Measurements from ENCODE around the gene DDX25. TPM values are rescaled to one million over a fixed set of nuclear protein-coding genes. Genes with fewer than 3 reads are reported as not detected.

DDX25 gene
- total and polyA plus RNA-seq, 10 of the 15 experiments (the other 5 are each of a cell fraction or from before 2014, with no cell fraction given) = 0.05 TPM; not detected in 9

- Histone ChIP-seq H3K4me1 (ENCODE audit: control insufficient read depth, insufficient read depth, low read length) (no peaks in the 10 kb centered on the region), H3K27me3 (replicated peaks in 1 of 2; ENCODE audit: control insufficient read depth in 2 of 2, insufficient read depth in 2 of 2, low read length in 1 of 2) (peaks cover 0 to 3% of the 10 kb centered on the region in 2 experiments; a peak in 2 of 4 replicates), H3K4me2 (ENCODE audit: control insufficient read depth, insufficient read depth) (no peak overlapping the region), H3K36me3 (ENCODE audit: control insufficient read depth in 2 of 2, insufficient read depth in 2 of 2, low read length in 1 of 2) (no peaks in the 10 kb centered on the region), H2AFZ (ENCODE audit: control insufficient read depth, low read depth, low read length) (no peak overlapping the region), H3K9ac (ENCODE audit: control insufficient read depth, insufficient read depth, low read length) (no peak overlapping the region), H4K20me1 (ENCODE audit: control insufficient read depth, insufficient read depth) (no peaks in the 10 kb centered on the region), H3K79me2 (ENCODE audit: control insufficient read depth, insufficient read depth, low read length) (no peaks in the 10 kb centered on the region), H3K4me3 (no peak overlapping the region), H3K9me3 (replicated peaks; ENCODE audit: control insufficient read depth, insufficient read depth, low read length) (no peaks in the 10 kb centered on the region), H3K27ac (ENCODE audit: control insufficient read depth, insufficient read depth) (no peak overlapping the region)
- no peak for ATAC-seq
- 11% methylated on average over 8 of the region's 8 CpGs for WGBS (ENCODE audit: insufficient coverage, insufficient replicate concordance, low lambda C conversion rate, missing lambda C conversion rate)
- ChIA-PET RAD21 (ENCODE audit: unreplicated experiment) (no interaction called here), SMC1A (ENCODE audit: uncharacterized antibody, unreplicated experiment) (interaction anchor here (0.9 to 1.7 kb wide), 2 partner anchors 10 to 14 kb away, joined by 4 to 5 read pairs; no protein-coding TSS in a partner anchor), POLR2A (interaction anchor here (0.7 kb wide), 1 partner anchor 443 kb away, joined by 4 read pairs; no protein-coding TSS in a partner anchor), CTCF (interaction anchor here (0.6 to 1.6 kb wide), 5 partner anchors 10 to 400 kb away, joined by 3 to 6 read pairs (median 3); no protein-coding TSS in a partner anchor)
- in situ Hi-C loops (cut with MboI) = no loop called here
- FAIRE-seq = no peak
- intact Hi-C loops (cut with micrococcal nuclease; ENCODE audit: unreplicated experiment) = no loop called here
- TF ChIP-seq BMI1 (IDR thresholded peaks at IDR 0.05; ENCODE audit: borderline replicate concordance) (no peak), ETV6 (conservative IDR thresholded peaks at IDR 0.05 in 1 of 2, IDR thresholded peaks at IDR 0.05 in 1 of 2; ENCODE audit: borderline replicate concordance in 1 of 2, low read depth in 1 of 2) (no peak), BCLAF1 (IDR thresholded peaks at IDR 0.05) (no peak), SUPT20H (IDR thresholded peaks at IDR 0.05; ENCODE audit: borderline replicate concordance, control insufficient read depth, low read depth, low read length) (no peak), ZBTB40 (IDR thresholded peaks at IDR 0.05; ENCODE audit: borderline replicate concordance) (no peak)
- no peak for DNase-seq (ENCODE audit: low read depth, low spot score)
- BruUV-seq (replicated peaks) = no TSS peak
Observed at GRCh38 chr11:125910226-125910849, 6.0 kb downstream of the DDX25 start.

Measured in GM12878 (cell line).